Effector memory CD4-positive, alpha-beta T cell (primary cell): ENCODE measurements around the gene RIPOR3.
A peak's percentile ranks its signal among the peaks of the same experiment; 100 is the strongest.

ENCODE experiments used
- DNase-seq, 3 donors: peaks; one replicate each; pipeline ENCODE4 v3.0.0-alpha.2; 2020
- H3K27ac ChIP-seq: 2 replicates; pipeline ENCODE4 v1.7.0; 2013; ENCODE audit warnings: mild to moderate bottlenecking, low read length, moderate library complexity; ENCODE audit not compliant: insufficient read depth, poor library complexity, severe bottlenecking
- H3K27me3 ChIP-seq: replicated peaks from 2 replicates; pipeline ENCODE4 v1.7.0; 2013; ENCODE audit warnings: mild to moderate bottlenecking, low read length; ENCODE audit not compliant: insufficient read depth, control insufficient read depth, poor library complexity, severe bottlenecking
- H3K36me3 ChIP-seq: 2 replicates; pipeline ENCODE4 v1.7.0; 2013; ENCODE audit warnings: mild to moderate bottlenecking, low read length, moderate library complexity; ENCODE audit not compliant: control insufficient read depth, insufficient read depth
- H3K4me1 ChIP-seq: 2 replicates; pipeline ENCODE4 v1.7.0; 2013; ENCODE audit warnings: low read length, mild to moderate bottlenecking; ENCODE audit not compliant: control insufficient read depth, insufficient read depth, poor library complexity, severe bottlenecking
- H3K4me3 ChIP-seq: 2 replicates; pipeline ENCODE4 v1.7.0; 2013; ENCODE audit warnings: low read length, low read depth, mild to moderate bottlenecking; ENCODE audit not compliant: insufficient read depth, poor library complexity, severe bottlenecking
- H3K9me3 ChIP-seq: 2 replicates; pipeline ENCODE4 v1.7.0; 2013; ENCODE audit warnings: mild to moderate bottlenecking, low read length, moderate library complexity; ENCODE audit not compliant: control insufficient read depth
- total RNA-seq, 3 donors: gene quantifications; one replicate each; lab custom pipeline; 2026; lab: John Stamatoyannopoulos, UW

The RIPOR3 gene, protein sequence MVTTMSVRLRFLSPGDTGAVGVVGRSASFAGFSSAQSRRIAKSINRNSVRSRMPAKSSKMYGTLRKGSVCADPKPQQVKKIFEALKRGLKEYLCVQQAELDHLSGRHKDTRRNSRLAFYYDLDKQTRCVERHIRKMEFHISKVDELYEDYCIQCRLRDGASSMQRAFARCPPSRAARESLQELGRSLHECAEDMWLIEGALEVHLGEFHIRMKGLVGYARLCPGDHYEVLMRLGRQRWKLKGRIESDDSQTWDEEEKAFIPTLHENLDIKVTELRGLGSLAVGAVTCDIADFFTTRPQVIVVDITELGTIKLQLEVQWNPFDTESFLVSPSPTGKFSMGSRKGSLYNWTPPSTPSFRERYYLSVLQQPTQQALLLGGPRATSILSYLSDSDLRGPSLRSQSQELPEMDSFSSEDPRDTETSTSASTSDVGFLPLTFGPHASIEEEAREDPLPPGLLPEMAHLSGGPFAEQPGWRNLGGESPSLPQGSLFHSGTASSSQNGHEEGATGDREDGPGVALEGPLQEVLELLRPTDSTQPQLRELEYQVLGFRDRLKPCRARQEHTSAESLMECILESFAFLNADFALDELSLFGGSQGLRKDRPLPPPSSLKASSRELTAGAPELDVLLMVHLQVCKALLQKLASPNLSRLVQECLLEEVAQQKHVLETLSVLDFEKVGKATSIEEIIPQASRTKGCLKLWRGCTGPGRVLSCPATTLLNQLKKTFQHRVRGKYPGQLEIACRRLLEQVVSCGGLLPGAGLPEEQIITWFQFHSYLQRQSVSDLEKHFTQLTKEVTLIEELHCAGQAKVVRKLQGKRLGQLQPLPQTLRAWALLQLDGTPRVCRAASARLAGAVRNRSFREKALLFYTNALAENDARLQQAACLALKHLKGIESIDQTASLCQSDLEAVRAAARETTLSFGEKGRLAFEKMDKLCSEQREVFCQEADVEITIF
- 0 reads per million in 3 donors for total RNA-seq

- H3K27ac ChIP-seq, result no peak within 1 kb of the TSS
- no peak within 1 kb of the TSS for H3K4me3 ChIP-seq
- peaks cover 18% of the 10 kb centered on the region for H3K27me3 ChIP-seq
- H3K4me1 ChIP-seq, result no peaks in the 10 kb centered on the region
- H3K9me3 ChIP-seq, result no peaks in the 10 kb centered on the region
- DNase-seq, result no peak
- no peaks in the 10 kb centered on the region for H3K36me3 ChIP-seq
These were observed at the start of gene RIPOR3 for GRCh38 chr20:50690650-50691572. Gene RIPOR3 (minus strand): TSS chr20:50691542. CDS start chr20:50691128, 414 bp downstream.

DNA sequence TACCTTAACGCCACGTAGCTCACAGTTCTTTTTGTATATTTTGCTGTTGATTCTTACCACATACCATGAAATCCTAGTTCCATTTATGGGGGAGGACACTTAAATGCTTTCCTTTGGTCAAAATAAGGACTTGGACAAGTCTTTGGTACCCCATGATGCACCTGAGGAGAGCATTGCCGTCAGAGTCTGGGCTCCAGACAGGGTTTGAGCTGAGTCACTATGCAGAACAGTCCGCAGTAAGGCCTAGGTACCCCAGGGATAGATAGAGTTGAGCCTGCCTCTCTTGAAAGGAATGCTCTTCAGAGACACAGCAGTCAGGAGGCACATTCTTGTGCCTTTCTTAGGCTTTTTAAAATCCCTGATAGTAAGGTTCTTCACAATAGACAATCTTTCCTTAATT lies 46.0 kb upstream of the RIPOR3 start:
- Histone ChIP-seq H3K27ac (no peak overlapping the region), H3K4me3 (no peak overlapping the region), H3K27me3 (no peaks in the 10 kb centered on the region), H3K36me3 (peaks cover 4% of the 10 kb centered on the region), H3K9me3 (no peaks in the 10 kb centered on the region), H3K4me1 (peaks cover 4% of the 10 kb centered on the region)
- no peak for DNase-seq

DNA sequence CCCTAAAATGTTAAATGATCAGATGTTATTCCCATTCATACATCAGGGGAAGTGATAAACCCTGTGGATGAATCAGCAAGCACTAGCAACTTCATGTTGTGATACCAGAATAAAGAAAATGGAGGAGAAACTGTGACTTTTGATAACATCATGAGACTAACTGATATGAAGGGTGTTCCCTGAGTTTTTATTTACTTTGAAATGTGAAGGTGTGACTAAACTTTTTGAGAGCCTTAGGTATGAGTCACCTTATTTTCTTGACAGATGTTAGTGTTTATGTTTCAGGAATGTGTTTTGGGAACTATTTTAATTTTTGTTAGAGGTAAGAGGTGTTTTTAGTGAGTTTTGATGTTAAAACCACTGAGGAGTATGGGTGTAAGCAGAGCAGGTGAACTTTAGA lies 44.5 kb upstream of the RIPOR3 start:
- peaks cover 4% of the 10 kb centered on the region for H3K36me3 ChIP-seq
- DNase-seq, result no peak
- no peaks in the 10 kb centered on the region for H3K9me3 ChIP-seq
- H3K27me3 ChIP-seq, result no peaks in the 10 kb centered on the region
- no peak overlapping the region for H3K27ac ChIP-seq
- H3K4me3 ChIP-seq, result no peak overlapping the region
- peaks cover 7% of the 10 kb centered on the region for H3K4me1 ChIP-seq

- H3K36me3 ChIP-seq, result peaks cover 4% of the 10 kb centered on the region
- no peak overlapping the region for H3K4me3 ChIP-seq
- H3K27ac ChIP-seq, result no peak overlapping the region
- H3K27me3 ChIP-seq, result no peaks in the 10 kb centered on the region
- no peaks in the 10 kb centered on the region for H3K9me3 ChIP-seq
- H3K4me1 ChIP-seq, result peaks cover 13% of the 10 kb centered on the region
- DNase-seq, result no peak
These were observed 43.7 kb upstream of the RIPOR3 start for GRCh38 chr20:50734730-50735679.

- Histone ChIP-seq H3K27me3 (no peaks in the 10 kb centered on the region), H3K36me3 (peaks cover 4% of the 10 kb centered on the region), H3K4me1 (peaks cover 13% of the 10 kb centered on the region), H3K27ac (no peak overlapping the region), H3K9me3 (no peaks in the 10 kb centered on the region), H3K4me3 (no peak overlapping the region)
- no peak for DNase-seq
These were observed 42.5 kb upstream of the RIPOR3 start for GRCh38 chr20:50733644-50734349.

- Histone ChIP-seq H3K27me3 (no peaks in the 10 kb centered on the region), H3K9me3 (no peaks in the 10 kb centered on the region), H3K4me3 (peak overlapping the region; percentile 94), H3K4me1 (peaks cover 13% of the 10 kb centered on the region), H3K27ac (peak overlapping the region; percentile 70), H3K36me3 (no peaks in the 10 kb centered on the region)
- DNase-seq, result no peak
These were observed 40.8 kb upstream of the RIPOR3 start for GRCh38 chr20:50731930-50732690.

GRCh38 chr20:50731055-50731929 lies 40.0 kb upstream of the RIPOR3 start, which contains the start of gene PARD6B:
Gene PARD6B (plus strand): TSS chr20:50731580. CDS start chr20:50731787, 207 bp downstream.
- Histone ChIP-seq H3K27me3 (no peaks in the 10 kb centered on the region), H3K4me1 (peaks cover 13% of the 10 kb centered on the region), H3K27ac (peak within 1 kb of the TSS; percentile 70), H3K36me3 (no peaks in the 10 kb centered on the region), H3K4me3 (peak within 1 kb of the TSS; percentile 94), H3K9me3 (no peaks in the 10 kb centered on the region)
- peak; percentile 99 for DNase-seq
